Measurements from ENCODE around the gene CD46. TPM values are rescaled to one million over a fixed set of nuclear protein-coding genes. Genes with fewer than 3 reads are reported as not detected.
A peak's percentile ranks its signal among the peaks of the same experiment; 100 is the strongest.
"Not testable (repeated sequence)": the region's sequence is repeated elsewhere in the genome, so short reads cannot be mapped to it uniquely, and the experiment has no call there.

Gene CD46
- total RNA-seq, 1 experiment from 2014 or later = 114 TPM

DNA sequence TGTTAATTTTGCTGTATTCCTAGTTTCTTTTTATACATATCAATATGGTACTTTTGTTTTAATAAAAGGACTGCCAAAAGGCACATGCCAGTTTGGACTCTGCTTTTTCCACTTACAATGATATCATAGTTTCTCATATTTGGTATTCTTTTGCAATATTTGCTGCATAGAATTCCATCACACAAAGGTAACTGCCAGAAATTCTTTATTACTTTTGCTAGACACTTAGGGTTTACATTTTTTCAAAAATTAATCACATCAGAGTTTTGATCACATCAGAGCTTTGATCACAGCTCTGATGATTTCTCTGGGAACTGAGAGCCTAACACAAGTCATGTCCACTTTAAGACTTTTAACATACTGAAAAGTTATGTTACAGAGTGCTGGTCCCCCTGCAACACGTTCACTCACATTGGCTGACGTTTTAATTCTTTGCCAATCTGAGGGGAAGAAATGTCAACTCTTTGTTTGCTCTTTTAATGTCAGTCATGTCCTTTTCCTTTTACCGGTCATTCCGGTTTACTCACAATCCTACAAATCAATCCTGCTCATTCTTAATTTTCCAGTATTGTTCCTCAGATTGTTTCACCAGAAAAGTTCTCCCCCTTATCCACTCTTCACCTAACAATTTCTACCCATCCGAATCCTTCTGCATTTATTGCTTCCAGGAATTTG is 1.1 kb upstream of the CD46 start:
- DNase-seq (ENCODE audit: low read depth) = no peak

GRCh38 chr1:207751463-207751789 is 428 bp upstream of the CD46 start:
- DNase-seq (ENCODE audit: low read depth) = not testable (repeated sequence)

- DNase-seq (ENCODE audit: low read depth) = peak; percentile 47
These were observed 673 bp downstream of the CD46 start for GRCh38 chr1:207752456-207752998.

GRCh38 chr1:207753611-207754010 is 1.8 kb downstream of the CD46 start:
- DNase-seq (ENCODE audit: low read depth) = no peak

GRCh38 chr1:207754011-207754410 is 2.2 kb downstream of the CD46 start:
- DNase-seq (ENCODE audit: low read depth) = no peak

DNA sequence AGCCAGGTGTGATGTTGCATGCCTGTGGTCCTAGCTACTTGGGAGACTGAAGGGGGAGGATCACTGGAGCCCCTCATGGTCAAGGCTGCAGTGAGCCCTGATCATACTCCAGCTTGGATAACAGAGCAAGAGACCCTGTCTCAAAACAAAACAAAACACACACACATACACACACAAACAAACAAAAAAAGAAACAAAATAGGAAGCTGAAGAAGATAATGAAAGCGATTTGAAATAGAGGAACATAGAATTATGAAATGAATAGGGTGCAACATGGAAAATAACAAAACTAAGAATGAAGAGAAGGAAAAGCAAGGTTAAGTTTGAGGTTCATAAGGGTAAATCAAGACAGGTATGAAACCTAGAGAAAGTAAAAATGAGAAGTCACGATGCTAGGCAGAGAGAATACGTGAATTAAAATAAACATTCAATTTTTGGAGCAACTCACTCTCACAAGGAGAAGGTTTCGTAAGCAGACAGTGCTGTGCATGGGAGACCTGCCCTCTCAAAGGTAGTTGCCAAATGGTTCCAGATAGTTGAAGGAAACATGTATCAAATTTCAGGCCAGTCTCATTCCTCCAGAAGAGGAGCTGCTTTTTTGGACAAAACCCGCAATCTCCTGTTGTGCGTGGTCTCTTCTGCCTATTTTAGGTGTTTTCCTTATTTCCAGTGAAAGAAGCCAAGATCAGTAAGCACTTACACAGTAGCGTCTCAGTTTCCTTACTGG is 3.3 kb downstream of the CD46 start:
- DNase-seq (ENCODE audit: low read depth) = no peak

- peak; percentile 31 for DNase-seq (ENCODE audit: low read depth)
These were observed 4.2 kb downstream of the CD46 start for GRCh38 chr1:207755846-207756693.

GRCh38 chr1:207762622-207763021 is 10.8 kb downstream of the CD46 start:
- no peak for DNase-seq (ENCODE audit: low read depth)

DNA sequence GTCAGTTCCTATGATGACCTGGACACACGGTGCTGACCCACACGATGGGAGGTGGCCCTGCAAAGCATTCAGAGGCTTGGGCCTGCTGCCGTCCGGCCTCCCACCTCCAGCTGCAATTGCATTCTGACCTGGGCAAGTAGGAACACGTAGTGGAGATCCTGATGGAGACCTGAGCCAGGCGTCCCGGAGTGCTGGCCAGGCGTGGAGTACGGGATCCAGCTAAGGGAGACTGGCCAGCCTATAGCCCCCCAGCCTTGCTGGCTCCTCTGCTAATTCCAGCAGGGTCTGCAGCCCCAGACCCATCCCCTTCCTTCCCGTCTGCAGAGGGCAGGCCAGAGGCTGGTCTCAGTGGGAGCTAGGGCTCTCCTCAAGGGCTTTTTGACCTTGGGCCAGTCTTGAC is 11.2 kb downstream of the CD46 start:
- DNase-seq (ENCODE audit: low read depth) = no peak

DNA sequence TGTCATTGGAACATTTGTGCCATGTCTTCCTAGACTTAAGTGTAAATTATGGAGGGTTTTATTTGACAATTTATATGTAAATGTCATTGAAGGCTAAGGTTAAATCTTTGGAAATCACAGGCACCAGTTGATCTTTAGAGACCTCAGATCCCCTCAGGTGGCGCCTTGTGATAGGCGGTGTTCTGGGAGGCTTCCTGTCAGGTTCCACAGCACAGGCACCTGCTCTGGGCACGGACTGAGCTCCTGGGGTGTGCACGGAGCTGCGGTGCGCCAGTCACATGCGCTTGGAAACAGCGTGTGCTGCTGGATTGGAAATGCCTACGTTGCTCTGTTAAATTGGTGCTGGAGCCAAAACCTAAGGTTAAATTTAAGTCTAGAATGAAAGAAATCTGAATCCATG is 12.1 kb downstream of the CD46 start:
- no peak for DNase-seq (ENCODE audit: low read depth)

DNA sequence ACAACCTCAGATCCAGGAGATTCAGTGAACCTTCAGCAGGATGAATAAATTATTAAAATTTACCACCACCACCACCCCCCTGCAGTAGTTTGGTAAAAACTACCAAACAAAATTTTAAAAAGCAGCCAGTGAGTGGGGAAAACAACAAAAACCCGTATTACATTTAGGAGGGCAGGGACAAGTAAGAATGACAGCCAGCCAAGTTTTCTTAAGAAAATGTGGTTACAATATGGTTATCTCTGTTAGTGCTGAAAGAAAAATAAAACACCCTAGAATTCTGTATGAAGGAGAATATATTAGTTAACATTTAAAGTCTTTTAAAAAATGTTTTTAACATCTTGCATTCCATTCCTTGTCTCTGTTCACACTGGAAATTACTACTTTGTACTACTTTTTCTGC is 14.7 kb downstream of the CD46 start:
- DNase-seq (ENCODE audit: low read depth) = no peak

DNA sequence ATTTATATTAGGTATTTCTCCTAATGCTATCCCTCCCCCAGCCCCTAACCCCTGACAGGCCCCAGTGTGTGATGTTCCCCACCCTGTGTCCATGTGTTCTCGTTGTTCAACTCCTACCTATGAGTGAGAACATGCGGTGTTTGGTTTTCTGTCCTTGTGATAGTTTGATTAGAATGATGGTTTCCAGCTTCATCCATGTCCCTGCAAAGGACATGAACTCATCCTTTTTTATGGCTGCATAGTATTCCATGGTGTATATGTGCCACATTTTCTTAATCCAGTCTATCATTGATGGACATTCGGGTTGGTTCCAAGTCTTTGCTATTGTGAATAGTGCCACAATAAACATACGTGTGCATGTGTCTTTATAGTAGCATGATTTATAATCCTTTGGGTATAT is 18.7 kb downstream of the CD46 start:
- DNase-seq (ENCODE audit: low read depth) = not testable (repeated sequence)

DNA sequence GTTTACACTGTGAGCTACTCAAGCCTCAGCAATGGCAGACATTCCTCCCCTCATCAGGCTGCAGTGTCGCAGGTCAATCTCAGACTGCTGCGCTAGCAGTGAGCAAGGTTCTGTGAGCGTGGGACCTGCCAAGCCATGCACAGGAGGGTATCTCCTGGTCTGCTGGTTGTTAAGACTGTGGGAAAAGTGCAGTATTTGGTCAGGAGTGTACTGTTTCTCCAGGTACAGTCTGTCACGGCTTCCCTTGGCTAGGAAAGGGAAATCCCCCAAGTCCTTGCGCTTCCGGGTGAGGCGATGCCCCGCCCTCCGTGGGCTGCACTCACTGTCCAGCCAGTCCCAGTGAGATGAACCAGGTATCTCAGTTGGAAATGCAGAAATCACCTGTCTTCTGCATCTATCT is 24.2 kb downstream of the CD46 start:
- not testable (repeated sequence) for DNase-seq (ENCODE audit: low read depth)

DNA sequence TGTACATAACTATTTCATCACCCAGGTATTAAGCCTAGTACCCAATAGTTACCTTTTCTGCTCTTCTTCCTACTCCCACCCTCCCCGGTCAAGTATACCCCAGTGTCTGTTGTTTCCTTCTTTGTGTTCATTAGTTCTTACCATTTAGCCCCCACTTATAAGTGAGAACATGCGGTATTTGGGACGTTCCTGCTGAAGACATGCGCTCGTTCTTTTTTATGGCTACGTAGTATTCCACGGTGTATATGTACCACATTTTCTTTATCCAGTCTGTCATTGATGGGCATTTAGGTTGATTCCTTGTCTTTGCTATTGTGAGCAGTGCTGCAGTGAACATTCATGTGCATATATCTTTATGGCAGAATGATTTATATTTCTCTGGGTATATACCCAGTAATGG is 25.6 kb downstream of the CD46 start:
- DNase-seq (ENCODE audit: low read depth) = not testable (repeated sequence)

DNA sequence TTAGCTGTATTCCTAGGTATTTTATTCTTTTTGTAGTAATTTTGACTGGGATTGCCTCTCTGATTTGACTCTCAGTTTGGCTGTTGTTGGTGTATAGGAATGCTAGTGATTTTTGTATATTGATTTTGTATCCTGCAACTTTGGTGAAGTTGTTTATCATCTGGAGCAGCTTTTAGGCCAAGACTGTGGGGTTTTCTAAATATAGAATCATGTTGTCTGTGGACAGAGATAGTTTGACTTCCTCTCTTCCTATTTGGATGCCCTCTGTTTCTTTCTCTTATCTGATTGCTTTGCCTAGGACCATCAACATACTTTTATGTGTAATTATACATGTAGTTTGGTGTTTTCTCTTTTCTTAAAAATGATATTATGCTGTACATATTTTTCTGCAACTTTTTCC is 27.2 kb downstream of the CD46 start:
- DNase-seq (ENCODE audit: low read depth) = no peak

DNA sequence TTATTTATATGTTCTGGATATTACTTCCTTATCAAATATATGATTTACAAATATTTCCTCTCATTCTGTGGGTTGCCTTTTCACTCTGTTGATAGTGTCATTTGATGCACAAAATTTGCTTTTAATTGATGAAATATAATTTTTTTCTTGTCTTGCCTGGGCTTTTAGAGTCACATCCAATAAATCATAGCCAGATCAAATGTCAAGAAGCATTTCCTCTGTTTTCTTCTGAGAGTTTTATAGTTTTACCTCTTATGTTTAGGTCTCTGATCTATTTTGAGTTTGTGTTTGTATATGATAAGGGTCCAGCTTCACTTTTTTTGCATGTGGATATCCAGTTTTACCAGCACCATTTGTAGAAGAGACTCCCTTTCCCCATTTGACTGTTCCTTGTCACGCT is 29.5 kb downstream of the CD46 start:
- no peak for DNase-seq (ENCODE audit: low read depth)

DNA sequence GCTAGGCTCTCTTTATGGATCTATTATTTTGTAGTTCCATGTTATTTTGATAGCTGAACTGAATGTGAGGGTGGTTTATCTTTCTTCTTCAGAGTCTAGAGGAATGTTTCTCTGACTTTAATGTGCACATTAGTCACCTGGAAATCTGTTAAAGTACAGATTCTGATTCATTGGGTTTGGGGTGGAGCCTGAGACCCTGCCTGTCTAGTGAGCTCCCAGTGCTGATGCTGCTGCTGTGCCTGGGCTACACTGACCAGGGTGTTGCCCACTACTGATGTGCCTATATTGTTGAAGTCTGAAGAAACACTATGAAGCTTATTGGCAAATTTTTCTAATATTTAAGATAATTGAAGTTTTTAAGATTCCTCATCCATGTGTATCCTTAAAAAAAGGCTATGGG is 35.9 kb downstream of the CD46 start:
- DNase-seq (ENCODE audit: low read depth) = peak; percentile 60

DNA sequence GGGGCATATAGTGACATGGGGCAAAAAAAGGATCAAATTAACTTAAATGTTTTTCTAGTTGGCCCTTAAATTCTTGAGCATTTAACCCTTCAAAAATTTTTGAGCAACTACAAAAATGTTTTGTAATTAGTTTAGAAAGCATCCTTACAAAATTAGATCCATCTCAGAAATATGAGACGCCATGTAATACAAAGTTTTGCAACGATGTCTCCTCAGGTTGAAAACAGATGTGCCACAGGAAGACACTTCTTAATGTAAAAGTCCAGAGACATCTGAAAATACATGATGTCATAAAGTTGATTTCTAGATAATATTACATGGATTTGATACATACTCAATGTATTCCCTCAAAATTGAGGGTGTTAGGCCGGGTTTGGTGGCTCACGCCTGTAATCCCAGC is 37.5 kb downstream of the CD46 start:
- no peak for DNase-seq (ENCODE audit: low read depth)

- peak; percentile 64 for DNase-seq (ENCODE audit: low read depth)
These were observed 38.2 kb downstream of the CD46 start for GRCh38 chr1:207789792-207790787.

- DNase-seq (ENCODE audit: low read depth) = no peak
These were observed 39.4 kb downstream of the CD46 start for GRCh38 chr1:207791290-207791689.

DNA sequence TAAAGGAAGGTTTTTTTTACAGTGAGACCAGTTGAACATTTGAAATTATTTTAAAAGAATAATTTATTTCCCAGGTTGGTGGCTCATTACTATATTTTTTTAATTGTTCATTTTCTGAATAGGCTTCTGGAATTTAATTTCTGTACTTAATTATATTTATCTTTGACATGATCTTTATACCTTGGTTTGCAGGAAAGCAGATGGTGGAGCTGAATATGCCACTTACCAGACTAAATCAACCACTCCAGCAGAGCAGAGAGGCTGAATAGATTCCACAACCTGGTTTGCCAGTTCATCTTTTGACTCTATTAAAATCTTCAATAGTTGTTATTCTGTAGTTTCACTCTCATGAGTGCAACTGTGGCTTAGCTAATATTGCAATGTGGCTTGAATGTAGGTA is 41.5 kb downstream of the CD46 start:
- DNase-seq (ENCODE audit: low read depth) = no peak
